ENCODE data around the gene ZFP82.

Gene ZFP82

DNA sequence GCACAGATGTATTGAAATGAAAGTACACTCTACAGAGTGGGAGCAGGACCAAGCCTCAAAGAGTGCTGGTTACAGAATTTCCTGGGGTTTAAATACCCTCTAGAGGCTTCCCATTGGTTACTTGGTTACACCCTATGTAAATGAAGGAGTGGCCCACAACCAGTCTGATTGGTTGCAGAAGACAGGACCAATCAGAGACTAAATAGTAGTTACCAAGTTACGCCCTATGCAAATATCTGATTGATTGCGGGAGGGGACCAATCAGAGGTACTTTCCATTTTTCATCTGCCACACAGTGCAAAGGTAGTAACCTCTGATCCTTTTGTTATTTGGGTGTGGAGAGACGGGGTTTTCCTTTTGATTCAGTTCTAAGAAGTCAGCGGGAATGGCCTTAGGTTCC is 5.5 kb upstream of the ZFP82 start:
- DNase-seq (ENCODE audit: low read depth) = no peak
- H3K4me3 ChIP-seq (ENCODE audit: control insufficient read depth, low read depth, low read length) = no peak overlapping the region
- TF ChIP-seq CTCF (conservative IDR thresholded peaks at IDR 0.05; ENCODE audit: control insufficient read depth, insufficient read depth, low read depth, low read length) = no peak

- H3K4me3 ChIP-seq (ENCODE audit: control insufficient read depth, low read depth, low read length) = peak overlapping the region; percentile 34
- no peak for TF ChIP-seq CTCF (conservative IDR thresholded peaks at IDR 0.05; ENCODE audit: control insufficient read depth, insufficient read depth, low read depth, low read length)
- peak; percentile 2 for DNase-seq (ENCODE audit: low read depth)
These were observed 3.5 kb upstream of the ZFP82 start for GRCh38 chr19:36421749-36422481.

DNA sequence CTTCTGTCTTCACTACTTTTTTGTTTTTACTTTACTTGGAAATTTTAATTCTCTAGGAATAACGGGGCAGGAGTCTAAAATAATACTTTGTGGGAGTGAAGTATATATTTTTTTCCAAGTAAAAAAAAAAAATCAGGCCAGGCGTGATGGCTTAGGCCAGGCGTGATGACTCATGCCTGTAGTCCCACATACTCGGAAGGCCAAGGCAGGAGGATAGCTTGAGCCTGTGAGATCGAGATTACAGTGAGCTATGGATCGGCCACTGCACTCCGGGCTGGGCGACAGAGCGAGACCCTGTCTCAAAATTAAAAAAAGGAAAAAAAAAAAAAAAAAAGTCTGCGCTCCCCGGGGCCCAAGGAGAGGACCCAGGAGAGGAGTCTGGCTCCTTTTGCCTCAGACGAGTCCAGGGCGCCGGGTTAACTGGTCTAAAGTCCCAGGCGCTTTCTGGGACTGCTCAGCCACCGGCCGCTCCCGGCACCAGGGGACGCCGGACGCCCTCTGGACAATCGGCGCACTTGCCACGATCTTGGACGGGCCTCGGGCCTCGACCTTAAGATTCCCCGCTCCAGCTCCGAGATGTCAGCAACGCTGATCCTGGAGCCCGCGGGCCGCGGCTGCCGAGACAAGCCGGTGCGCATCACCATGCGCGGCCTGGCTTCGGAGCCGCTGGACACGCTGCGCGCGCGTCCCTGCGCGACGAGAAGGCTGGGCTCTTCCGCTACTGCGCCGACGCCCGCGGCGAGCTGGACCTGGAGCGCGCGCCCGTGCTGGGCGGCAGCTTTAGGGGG is 2.7 kb upstream of the ZFP82 start:
- no peak for TF ChIP-seq CTCF (conservative IDR thresholded peaks at IDR 0.05; ENCODE audit: control insufficient read depth, insufficient read depth, low read depth, low read length)
- H3K4me3 ChIP-seq (ENCODE audit: control insufficient read depth, low read depth, low read length) = peak overlapping the region; percentile 34
- peak; percentile 61 for DNase-seq (ENCODE audit: low read depth)

DNA sequence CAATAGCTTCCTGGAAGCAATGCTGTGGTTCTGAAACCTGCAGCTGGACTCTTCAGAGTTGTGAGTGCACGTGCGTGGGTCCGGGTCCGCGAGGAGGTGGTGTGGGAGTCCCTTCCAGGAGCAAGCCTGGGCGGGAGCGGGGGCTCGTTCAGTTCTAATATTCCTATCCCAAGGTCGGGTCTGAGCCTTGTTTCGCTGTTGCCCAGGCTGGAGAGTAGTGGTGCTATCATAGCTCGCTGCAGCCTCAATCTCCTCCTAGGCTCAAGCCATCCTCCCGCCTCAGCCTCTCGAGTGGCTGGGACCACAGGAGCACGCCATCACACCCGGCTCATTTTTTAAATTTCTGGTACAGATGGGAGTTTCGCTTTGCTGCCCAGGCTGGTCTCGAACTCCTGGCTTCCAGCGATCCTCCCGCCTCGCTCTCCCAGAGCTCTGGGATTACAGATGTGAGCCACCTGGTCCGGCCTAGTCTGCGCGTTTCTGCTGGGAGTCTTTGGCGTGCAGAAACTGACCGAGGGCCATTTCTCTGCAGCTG is 625 bp downstream of the ZFP82 start:
- H3K4me3 ChIP-seq (ENCODE audit: control insufficient read depth, low read depth, low read length) = peak overlapping the region; percentile 74
- TF ChIP-seq CTCF (conservative IDR thresholded peaks at IDR 0.05; ENCODE audit: control insufficient read depth, insufficient read depth, low read depth, low read length) = no peak
- DNase-seq (ENCODE audit: low read depth) = no peak

DNA sequence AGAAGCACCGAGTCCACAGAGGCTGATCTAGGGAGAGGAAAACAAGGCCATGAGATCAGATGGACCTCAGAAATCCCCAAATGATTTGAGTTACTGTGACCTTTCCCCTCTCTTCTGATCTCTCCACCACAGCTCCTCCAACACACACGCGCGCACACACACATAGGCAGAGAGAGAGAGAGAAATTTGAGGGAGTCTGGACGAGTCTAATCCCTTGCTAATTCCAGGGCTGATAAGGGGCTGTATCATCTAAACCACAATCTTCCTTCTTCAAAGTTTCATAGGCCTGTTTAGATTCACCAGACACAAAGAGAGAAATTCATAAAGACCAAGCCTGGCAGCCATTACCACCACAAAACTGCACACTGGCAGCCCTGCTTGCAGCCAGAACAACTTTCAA is 8.6 kb downstream of the ZFP82 start:
- no peak for TF ChIP-seq CTCF (conservative IDR thresholded peaks at IDR 0.05; ENCODE audit: control insufficient read depth, insufficient read depth, low read depth, low read length)
- no peak for DNase-seq (ENCODE audit: low read depth)
- no peak overlapping the region for H3K4me3 ChIP-seq (ENCODE audit: control insufficient read depth, low read depth, low read length)

DNA sequence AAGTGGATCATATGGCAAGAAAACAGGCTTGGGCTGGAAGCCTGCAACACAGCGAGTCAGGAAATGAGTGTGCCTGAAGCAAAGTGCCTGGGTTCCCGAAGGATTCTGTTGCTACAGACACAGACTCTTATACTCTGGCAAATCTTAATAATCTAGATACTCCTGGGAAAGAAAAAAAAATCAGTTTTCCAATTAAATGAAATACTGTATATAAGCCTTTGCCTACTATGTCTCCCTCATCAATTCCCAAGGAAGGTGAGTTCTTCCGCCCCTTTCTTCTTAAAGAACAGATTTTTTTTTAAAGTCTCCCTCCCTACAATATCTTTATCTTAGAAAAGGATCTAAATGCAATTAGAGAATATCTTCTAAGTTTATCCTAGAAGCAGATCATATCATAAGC is 10.3 kb downstream of the ZFP82 start:
- TF ChIP-seq CTCF (conservative IDR thresholded peaks at IDR 0.05; ENCODE audit: control insufficient read depth, insufficient read depth, low read depth, low read length) = no peak
- H3K4me3 ChIP-seq (ENCODE audit: control insufficient read depth, low read depth, low read length) = no peak overlapping the region
- no peak for DNase-seq (ENCODE audit: low read depth)

Measured in fibroblast of mammary gland (primary cell).